ENCODE data around the gene MAD1L1. TPM values are rescaled to one million over a fixed set of nuclear protein-coding genes. Genes with fewer than 3 reads are reported as not detected.
A peak's percentile ranks its signal among the peaks of the same experiment; 100 is the strongest.

Gene MAD1L1
- total and polyA plus RNA-seq, 2 of the 13 experiments (the other 11 are each of a cell fraction or from before 2014, with no cell fraction given), result 17.4 to 64.7 TPM

- TF ChIP-seq AKNA (CRISPR knock-in tag; IDR thresholded peaks at IDR 0.05; ENCODE audit: borderline replicate concordance), result no peak
- TF ChIP-seq SRF (IDR thresholded peaks at IDR 0.05; ENCODE audit: low read depth, low read length), result no peak
Measured at GRCh38 chr7:1850111-1850975, 382.4 kb downstream of the MAD1L1 start (continued).

DNA sequence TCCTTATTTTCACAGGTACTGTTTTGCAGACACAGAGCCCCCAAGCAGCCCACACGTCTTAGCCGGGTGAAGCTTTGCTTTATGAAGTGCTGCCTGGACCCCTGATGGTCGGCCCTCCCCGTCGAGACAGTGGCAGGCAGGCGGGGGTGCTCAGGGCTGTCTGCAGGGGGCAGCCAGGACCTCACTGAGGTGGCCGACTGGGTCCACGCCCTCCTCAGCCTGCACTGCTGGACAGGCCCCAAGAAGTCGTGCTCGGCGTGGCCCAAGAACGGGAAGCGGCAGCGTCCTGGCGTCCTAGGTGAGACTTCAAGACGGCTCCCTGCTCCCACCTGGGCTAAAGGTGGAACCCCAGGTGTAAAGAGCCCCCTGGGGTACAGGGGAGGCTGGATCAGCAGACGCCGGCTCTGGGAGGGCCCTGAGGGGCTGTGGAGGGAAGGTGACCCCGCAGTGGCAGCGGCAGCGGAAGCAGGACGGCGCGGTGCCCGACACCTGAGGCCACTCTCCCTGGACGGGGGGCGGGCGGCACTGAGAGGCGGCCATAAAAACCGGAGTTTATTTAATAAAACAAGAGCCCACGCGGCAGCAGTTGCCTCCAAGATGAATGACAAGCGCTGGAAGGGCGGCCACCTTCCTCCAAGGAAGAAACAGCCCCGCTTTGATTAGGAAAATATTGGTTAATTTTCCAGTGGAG lies 383.2 kb downstream of the MAD1L1 start:
- no peaks in the 10 kb centered on the region for H3K27me3 ChIP-seq (ENCODE audit: control insufficient read depth in 1 of 2, insufficient read depth in 2 of 2, low read length in 2 of 2)
- TF ChIP-seq, protein P1, sequence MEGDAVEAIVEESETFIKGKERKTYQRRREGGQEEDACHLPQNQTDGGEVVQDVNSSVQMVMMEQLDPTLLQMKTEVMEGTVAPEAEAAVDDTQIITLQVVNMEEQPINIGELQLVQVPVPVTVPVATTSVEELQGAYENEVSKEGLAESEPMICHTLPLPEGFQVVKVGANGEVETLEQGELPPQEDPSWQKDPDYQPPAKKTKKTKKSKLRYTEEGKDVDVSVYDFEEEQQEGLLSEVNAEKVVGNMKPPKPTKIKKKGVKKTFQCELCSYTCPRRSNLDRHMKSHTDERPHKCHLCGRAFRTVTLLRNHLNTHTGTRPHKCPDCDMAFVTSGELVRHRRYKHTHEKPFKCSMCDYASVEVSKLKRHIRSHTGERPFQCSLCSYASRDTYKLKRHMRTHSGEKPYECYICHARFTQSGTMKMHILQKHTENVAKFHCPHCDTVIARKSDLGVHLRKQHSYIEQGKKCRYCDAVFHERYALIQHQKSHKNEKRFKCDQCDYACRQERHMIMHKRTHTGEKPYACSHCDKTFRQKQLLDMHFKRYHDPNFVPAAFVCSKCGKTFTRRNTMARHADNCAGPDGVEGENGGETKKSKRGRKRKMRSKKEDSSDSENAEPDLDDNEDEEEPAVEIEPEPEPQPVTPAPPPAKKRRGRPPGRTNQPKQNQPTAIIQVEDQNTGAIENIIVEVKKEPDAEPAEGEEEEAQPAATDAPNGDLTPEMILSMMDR (CRISPR knock-in tag; IDR thresholded peaks at IDR 0.05), result 0 out of 2 replicates have a peak, but pooled peaks have one; percentile 4
- no peak for TF ChIP-seq ZBTB20 (CRISPR knock-in tag; IDR thresholded peaks at IDR 0.05; ENCODE audit: borderline replicate concordance, low read depth)
- H3K79me2 ChIP-seq (ENCODE audit: insufficient read depth, low read length), result no peaks in the 10 kb centered on the region
- no peaks in the 10 kb centered on the region for H3K4me1 ChIP-seq (ENCODE audit: insufficient read depth, low read length)
- H3K36me3 ChIP-seq (replicated peaks in 1 of 2; ENCODE audit: control insufficient read depth in 1 of 2, insufficient read depth in 2 of 2, low read length in 2 of 2), result peaks cover 0 to 1% of the 10 kb centered on the region in 2 experiments; a peak in 1 of 5 replicates
- FAIRE-seq (no peak), DNase-seq (ENCODE audit: low spot score) (no peak), ATAC-seq (no peak)
- no peak overlapping the region for H3K27ac ChIP-seq (ENCODE audit: extremely low read length, insufficient read depth, low read length)
- no TSS peak for BruUV-seq (replicated peaks)
- POLR2A ChIA-PET, result no interaction called here
- H3K9me3 ChIP-seq (ENCODE audit: low read length), result no peaks in the 10 kb centered on the region
- CTCF ChIA-PET (ENCODE audit: low intra/inter-chr PET ratio, low total read pairs), result no interaction called here
- no peak overlapping the region for H2AFZ ChIP-seq (ENCODE audit: low read length)
- intact Hi-C loops (cut with micrococcal nuclease; ENCODE audit: unreplicated experiment) (no loop called here), in situ Hi-C loops (cut with HindIII; ENCODE audit: extremely low pct_ligation_motif_present, low pct_unique_long_range_greater_than_20kb) (no loop called here)
- H3K9ac ChIP-seq (ENCODE audit: insufficient read depth, low read depth, low read length), result no peak overlapping the region
- no peaks in the 10 kb centered on the region for H4K20me1 ChIP-seq (ENCODE audit: insufficient read depth, low read length)
- 94% methylated on average over 27 of the region's 35 CpGs for WGBS (ENCODE audit: low lambda C conversion rate)
- H3K4me3 ChIP-seq (replicated peaks in 1 of 3; ENCODE audit: insufficient read depth in 1 of 3, low read depth in 2 of 3, low read length in 3 of 3), result no peak overlapping the region
- no peak overlapping the region for H3K4me2 ChIP-seq (ENCODE audit: low read depth, low read length)

Measured in HepG2 (cell line).